DMS153 treated with DMSO at 0.1 percent for 48 hours (cell line): ENCODE results near the gene SLC7A7.
"Not testable (repeated sequence)": the region's sequence is repeated elsewhere in the genome, so short reads cannot be mapped to it uniquely, and the experiment has no call there.

ENCODE experiments used
- DNase-seq: peaks from one replicate; lab custom pipeline; 2025; ENCODE audit not compliant: unreplicated experiment; lab: John Stamatoyannopoulos, UW

Gene SLC7A7

GRCh38 chr14:22793976-22794375 is 21.3 kb downstream of the SLC7A7 start:
- DNase-seq, result no peak

- DNase-seq, result not testable (repeated sequence)
These were observed 21.7 kb downstream of the SLC7A7 start for GRCh38 chr14:22793550-22793949.

DNA sequence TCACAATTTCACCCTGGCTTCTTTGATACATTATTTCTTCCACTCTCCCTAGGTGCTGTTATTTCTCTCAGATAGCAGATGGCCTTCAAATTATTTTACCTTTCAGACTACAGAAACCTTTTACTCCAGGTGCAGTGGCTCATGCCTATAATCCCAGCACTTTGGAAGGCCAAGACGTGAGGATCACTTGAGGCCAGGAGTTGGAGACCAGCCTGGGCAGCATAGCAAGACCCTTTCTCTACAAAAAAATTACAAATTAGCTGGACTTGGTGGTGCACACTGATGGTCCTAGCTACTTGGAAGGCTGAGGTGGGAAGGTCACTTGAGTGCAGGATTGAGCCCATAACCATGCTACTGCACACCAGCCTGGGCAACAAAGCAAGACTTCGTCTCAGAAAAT is 23.1 kb downstream of the SLC7A7 start:
- DNase-seq, result no peak

GRCh38 chr14:22791301-22791700 is 23.9 kb downstream of the SLC7A7 start:
- no peak for DNase-seq

- DNase-seq, result no peak
These were observed 28.6 kb downstream of the SLC7A7 start for GRCh38 chr14:22786685-22787084.

DNA sequence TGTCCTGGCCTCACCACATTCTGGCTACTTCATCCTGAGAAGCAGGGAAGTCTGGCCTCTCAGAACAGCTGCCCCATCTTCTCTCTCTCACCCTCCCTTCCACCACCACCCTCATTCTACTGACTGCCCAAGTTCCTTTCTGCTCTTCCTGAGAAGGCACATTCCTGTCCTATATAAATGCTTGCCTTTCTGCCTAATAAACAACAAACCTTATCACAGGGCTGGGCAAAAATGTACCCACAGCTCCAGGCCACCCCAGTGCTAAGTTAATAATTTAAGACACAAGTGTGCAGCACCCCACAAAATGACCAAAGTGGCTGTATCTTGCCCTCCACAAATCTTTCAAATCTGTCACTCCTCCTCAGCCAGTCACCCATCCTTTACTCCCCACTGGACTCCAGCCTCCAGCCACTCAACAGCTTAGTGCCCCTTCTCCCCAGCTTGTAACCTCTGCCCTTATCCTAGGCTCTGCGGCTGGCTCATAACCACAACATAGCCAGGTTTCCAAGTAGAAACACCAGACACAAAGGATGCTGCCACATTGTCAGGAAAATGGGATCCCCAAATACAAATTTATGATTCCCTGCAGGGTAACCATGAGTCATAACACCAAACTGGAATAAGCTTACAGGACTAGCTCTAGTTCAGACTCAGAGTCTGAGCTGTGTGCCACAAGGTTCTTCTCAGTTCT is 33.8 kb downstream of the SLC7A7 start:
- DNase-seq, result no peak

DNA sequence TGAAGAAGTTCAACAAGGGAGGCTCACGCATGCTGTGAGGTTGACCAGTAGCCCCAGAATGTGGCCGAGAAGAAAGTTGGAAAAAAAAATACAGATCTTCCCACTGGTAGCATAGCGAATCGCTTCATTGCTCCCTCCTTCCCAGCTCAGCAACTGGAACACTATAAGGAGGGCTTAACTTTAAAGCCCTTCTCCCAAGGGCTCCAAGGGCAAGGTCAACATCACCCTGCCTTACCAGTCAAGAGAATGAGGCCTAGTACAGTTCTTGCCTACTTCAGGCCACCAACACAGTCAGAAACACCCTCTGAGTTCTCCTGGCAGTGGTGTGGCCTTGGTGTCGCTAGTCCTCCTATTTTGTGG is 34.3 kb downstream of the SLC7A7 start:
- no peak for DNase-seq

GRCh38 chr14:22780105-22780679 is 35.0 kb downstream of the SLC7A7 start:
- no peak for DNase-seq

- DNase-seq, result no peak
These were observed 37.2 kb downstream of the SLC7A7 start for GRCh38 chr14:22778084-22778483.

GRCh38 chr14:22776849-22777248 is 38.4 kb downstream of the SLC7A7 start:
- DNase-seq, result not testable (repeated sequence)

DNA sequence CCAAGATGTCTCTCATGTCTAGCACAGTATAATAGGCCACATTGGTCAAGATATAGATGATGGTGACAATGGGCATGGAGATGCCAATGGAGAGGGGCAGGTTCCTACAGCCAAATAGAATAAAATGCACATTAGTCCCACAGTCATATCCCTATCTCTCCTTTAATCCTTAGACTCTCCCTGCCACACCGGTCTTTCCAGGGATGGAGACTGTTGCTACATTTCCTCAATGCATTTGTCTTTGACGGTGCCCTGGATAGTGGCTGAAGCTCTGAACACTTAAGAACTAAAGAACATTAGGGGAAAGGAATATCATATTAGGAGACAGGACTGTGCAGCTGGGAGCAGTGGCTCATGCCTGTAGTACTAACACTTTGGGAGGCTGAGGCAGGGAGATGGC is 39.0 kb downstream of the SLC7A7 start:
- DNase-seq, result no peak

- DNase-seq, result no peak
These were observed 41.1 kb downstream of the SLC7A7 start for GRCh38 chr14:22774011-22774706.

GRCh38 chr14:22773162-22774010 is 41.8 kb downstream of the SLC7A7 start:
- no peak for DNase-seq

GRCh38 chr14:22772725-22773124 is 42.5 kb downstream of the SLC7A7 start:
- no peak for DNase-seq

GRCh38 chr14:22770481-22771187 is 44.6 kb downstream of the SLC7A7 start:
- DNase-seq, result no peak

DNA sequence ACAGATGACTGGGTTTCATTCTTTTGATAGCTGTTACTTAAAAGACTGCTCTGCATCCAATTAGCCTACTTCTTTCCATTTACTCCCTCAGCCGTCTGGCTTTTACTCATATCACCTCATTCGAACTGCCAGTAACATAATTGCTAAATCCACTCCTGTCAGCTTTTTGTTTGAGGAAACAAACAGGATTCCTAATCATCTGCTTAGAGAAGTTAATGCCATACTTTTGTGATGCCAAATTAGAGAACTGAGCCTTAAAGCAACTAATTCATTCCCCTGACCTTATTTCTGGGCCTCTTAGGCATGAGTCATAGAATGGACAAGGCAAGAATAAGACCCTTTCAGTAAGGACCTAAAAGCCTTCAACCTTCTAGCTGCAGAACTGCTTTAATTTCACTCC is 45.9 kb downstream of the SLC7A7 start:
- DNase-seq, result no peak

DNA sequence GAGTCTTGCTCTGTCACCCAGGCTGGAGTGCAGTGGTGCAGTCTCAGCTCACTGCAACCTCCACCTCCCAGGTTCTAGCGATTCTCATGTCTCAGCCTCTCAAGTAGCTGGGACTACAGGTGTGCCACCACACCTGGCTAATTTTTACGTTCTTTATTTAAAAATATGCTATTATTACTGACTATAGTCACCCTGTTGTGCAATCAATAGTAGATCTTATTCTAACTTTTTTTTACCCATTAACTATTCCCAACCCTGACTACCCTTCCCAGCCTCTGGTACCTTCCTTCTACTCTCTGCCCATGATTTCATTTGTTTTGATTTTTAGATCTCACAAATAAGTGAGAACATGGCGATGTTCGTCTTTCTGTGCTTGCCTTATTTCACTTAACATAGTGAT is 46.3 kb downstream of the SLC7A7 start:
- no peak for DNase-seq

DNA sequence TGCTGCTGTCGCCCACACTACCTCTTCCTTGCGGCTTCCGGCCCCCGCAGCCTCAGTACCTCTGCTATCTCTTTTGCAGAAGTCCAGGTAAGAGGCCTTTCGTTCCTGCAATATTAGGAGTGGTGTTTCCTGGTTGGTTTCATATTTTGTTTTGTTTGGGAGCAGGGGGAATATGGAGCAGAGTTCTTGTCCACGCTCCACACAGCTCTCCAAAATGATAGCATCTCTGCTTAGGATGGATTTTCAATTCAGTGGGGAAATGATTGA is 48.0 kb downstream of the SLC7A7 start:
- DNase-seq, result no peak

DNA sequence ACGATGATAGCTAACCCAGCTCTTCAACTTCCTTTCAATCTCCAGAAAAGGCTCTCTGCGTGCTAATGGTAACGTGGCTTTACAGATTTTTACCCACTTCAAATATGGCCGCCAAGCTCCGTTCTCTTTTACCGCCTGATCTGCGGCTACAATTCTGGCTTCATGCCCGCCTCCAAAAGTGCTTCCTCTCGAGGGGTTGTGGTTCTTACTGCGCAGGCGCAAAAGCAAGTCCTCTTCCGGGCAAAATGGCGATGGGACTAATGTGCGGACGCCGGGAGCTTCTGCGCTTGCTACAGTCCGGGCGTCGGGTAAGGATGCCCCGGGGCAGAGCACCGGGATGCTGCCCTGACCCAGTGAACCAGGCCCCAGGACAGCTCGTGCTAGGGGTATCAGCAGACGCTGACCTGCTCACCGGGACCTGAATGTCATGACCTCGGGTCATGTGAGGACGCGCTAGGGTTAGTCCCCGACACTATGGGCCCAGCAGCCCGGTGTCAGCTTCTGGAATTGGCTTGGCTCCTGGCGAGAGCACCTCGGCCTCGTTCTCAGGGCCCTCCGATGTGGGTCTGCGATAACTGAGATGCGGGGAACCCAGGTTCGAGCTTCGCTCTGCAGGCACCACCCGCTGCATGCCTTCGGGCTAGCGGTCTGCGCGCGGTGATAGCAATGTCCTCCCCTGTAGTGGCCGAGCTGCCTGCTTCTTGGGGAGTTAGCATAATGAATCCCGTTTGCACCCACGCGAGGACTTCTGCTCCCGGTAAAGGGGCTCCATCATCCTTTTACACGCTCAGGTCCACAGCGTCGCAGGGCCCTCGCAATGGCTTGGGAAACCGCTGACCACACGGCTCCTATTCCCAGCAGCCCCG is 48.5 kb downstream of the SLC7A7 start, which contains the start of gene OXA1L:
TSS of gene OXA1L (plus strand) at position 232 of the 866 bp plus-strand sequence. CDS start at position 246, 14 bp downstream.
- peak; percentile 99 for DNase-seq

DNA sequence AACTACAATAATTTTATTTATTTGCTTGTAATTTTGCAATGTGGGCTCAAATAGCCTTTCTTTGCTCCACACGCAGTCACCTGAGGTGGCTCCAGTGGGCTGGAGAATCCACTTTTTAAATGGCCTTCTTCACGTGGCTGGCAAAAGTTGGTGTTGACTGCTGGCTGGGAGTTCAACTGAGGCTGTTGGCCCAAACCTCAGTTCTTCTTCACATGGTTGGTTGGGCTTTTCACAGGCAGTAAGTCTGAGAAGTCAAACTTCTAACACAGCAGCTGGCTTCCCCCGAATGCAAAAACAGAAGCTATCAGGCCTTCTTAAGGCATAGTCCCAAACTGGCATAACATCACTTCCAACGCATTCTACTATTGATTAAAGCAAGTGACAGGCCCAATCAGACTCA is 50.9 kb downstream of the SLC7A7 start:
- DNase-seq, result no peak
